Suprapubic skin (tissue), 4 donors: ENCODE data around the gene ZNF134.

Source experiments
- CTCF ChIP-seq, 2 donors: fragments of 200-600 bp in 1 of 2; fragments of 450-650 bp in 1 of 2; sonication (generic) in 1 of 2; IDR thresholded peaks; one replicate each; pipeline ENCODE4 v1.5.1; 2016 to 2019; ENCODE audit warnings: antibody characterized with exemption in 2 of 2, mild to moderate bottlenecking in 1 of 2, moderate library complexity in 1 of 2
- POLR2A ChIP-seq, 2 donors: fragments of 450-650 bp; IDR thresholded peaks; one replicate each; pipeline ENCODE4 v1.6.1; 2017; ENCODE audit warnings: antibody characterized with exemption in 2 of 2, mild to moderate bottlenecking in 2 of 2, moderate library complexity in 2 of 2
- POLR2AphosphoS5 ChIP-seq, 3 donors: sonication (generic); formaldehyde crosslinking; IDR thresholded peaks; one replicate each; pipeline ENCODE4 v1.6.1; 2017; ENCODE audit warnings: antibody characterized with exemption in 3 of 3

GRCh38 chr19:57667228-57667627 lies 53.2 kb downstream of the ZNF134 start:
- no peak for TF ChIP-seq POLR2A (IDR thresholded peaks at IDR 0.05)
- no peak for TF ChIP-seq CTCF (IDR thresholded peaks at IDR 0.05)
- TF ChIP-seq POLR2AphosphoS5 (IDR thresholded peaks at IDR 0.05), result no peak
